H1 (cell line): Measurements from ENCODE around the gene DAZAP1. TPM values are rescaled to one million over a fixed set of nuclear protein-coding genes. Genes with fewer than 3 reads are reported as not detected.

Source experiments
- CTCF ChIA-PET: fragments of 300-600 bp; sonication (Branson Sonifier 250); formaldehyde crosslinking; loops from one replicate; lab custom pipeline; 2021; ENCODE audit not compliant: partially characterized antibody; lab: Charles Lee
- POLR2A ChIA-PET: fragments of 300-600 bp; sonication (Branson Sonifier 250); formaldehyde crosslinking; loops from one replicate; lab custom pipeline; 2021; ENCODE audit warnings: inconsistent platforms; ENCODE audit not compliant: partially characterized antibody; lab: Charles Lee
- DNase-seq, 2 experiments: peaks; one replicate each; pipeline versions ENCODE4 v3.0.0 to v3.0.0-alpha.2; 2010 to 2022; ENCODE audit warnings: low spot score in 2 of 2, low read depth in 1 of 2, mixed read lengths in 1 of 2
- FAIRE-seq: peaks from 2 replicates; lab custom pipeline; 2011; peaks lifted over from hg19 to GRCh38; lab: Jason Lieb, UNC
- H2AFZ ChIP-seq: 2 replicates; pipeline ENCODE4 v1.8.1; 2012; ENCODE audit warnings: low read length, inconsistent platforms
- H2AK5ac ChIP-seq: 2 replicates; pipeline ENCODE4 v1.6.1; 2013; ENCODE audit warnings: low read depth, low read length
- H2BK120ac ChIP-seq: replicated peaks from 2 replicates; pipeline ENCODE3; 2013; ENCODE audit warnings: low read depth, low read length, inconsistent platforms
- H2BK12ac ChIP-seq: 2 replicates; pipeline ENCODE4 v1.6.1; 2013; ENCODE audit warnings: low read depth, low read length
- H2BK15ac ChIP-seq: 2 replicates; pipeline ENCODE4 v1.6.1; 2013; ENCODE audit warnings: low read length
- H2BK20ac ChIP-seq: 2 replicates; pipeline ENCODE4 v1.6.1; 2013; ENCODE audit warnings: low read length
- H2BK5ac ChIP-seq: 2 replicates; pipeline ENCODE4 v1.6.1; 2013; ENCODE audit warnings: low read depth, low read length
- H3K14ac ChIP-seq: 2 replicates; pipeline ENCODE4 v1.6.1; 2013; ENCODE audit warnings: inconsistent platforms; ENCODE audit not compliant: insufficient read length
- H3K18ac ChIP-seq: 2 replicates; pipeline ENCODE4 v1.6.1; 2013; ENCODE audit warnings: low read length; ENCODE audit errors: extremely low read depth
- H3K23ac ChIP-seq: 2 replicates; pipeline ENCODE4 v1.6.1; 2013; ENCODE audit warnings: inconsistent platforms; ENCODE audit not compliant: insufficient read length
- H3K23me2 ChIP-seq: 2 replicates; pipeline ENCODE4 v1.6.1; 2013; ENCODE audit warnings: low read depth, low read length
- H3K27ac ChIP-seq: 2 replicates; pipeline ENCODE4 v1.6.1; 2011; ENCODE audit warnings: low read depth, low read length, inconsistent platforms
- H3K27me3 ChIP-seq, 4 experiments: replicated peaks in 1 of 4; 1 replicate in 1 of 4; 2 replicates in 3 of 4; pipeline versions ENCODE4 v1.6.1 to v1.8.1; 2011 to 2013; ENCODE audit warnings: low read length in 3 of 4, mild to moderate bottlenecking in 3 of 4, inconsistent platforms in 2 of 4, mixed read lengths in 2 of 4, moderate library complexity in 1 of 4; ENCODE audit not compliant: control insufficient read depth in 3 of 4, insufficient read depth in 3 of 4; ENCODE audit errors: extremely low read depth in 1 of 4
- H3K36me3 ChIP-seq, 4 experiments: 2 replicates each; pipeline versions ENCODE4 v1.6.1 to v1.8.1; 2011 to 2013; ENCODE audit warnings: mild to moderate bottlenecking in 4 of 4, low read length in 3 of 4, moderate library complexity in 2 of 4, control low read depth in 1 of 4, inconsistent platforms in 1 of 4; ENCODE audit not compliant: insufficient read depth in 4 of 4, control insufficient read depth in 2 of 4
- H3K4ac ChIP-seq: replicated peaks from 2 replicates; pipeline ENCODE3; 2013; ENCODE audit warnings: low read length, low read depth, mixed read lengths, inconsistent platforms; ENCODE audit not compliant: insufficient read length
- H3K4me1 ChIP-seq, 4 experiments: replicated peaks in 1 of 4; 1 replicate in 1 of 4; 2 replicates in 3 of 4; pipeline versions ENCODE4 v1.6.1 to v1.8.1; 2011 to 2013; ENCODE audit warnings: low read length in 3 of 4, inconsistent platforms in 2 of 4, mixed read lengths in 1 of 4; ENCODE audit not compliant: insufficient read depth in 4 of 4, control insufficient read depth in 3 of 4
- H3K4me2 ChIP-seq, 2 experiments: 2 replicates each; pipeline versions ENCODE4 v1.6.1 to v1.8.1; 2011 to 2013; ENCODE audit warnings: low read depth in 2 of 2, low read length in 2 of 2, control low read depth in 1 of 2, inconsistent platforms in 1 of 2, mild to moderate bottlenecking in 1 of 2; ENCODE audit not compliant: insufficient read depth in 1 of 2
- H3K4me3 ChIP-seq, 4 experiments: fragments of 200-600, 300-600 bp in 1 of 4; sonication (generic), shearing (Covaris generic), sonication (Bioruptor Twin) in 1 of 4; 2 replicates each; pipeline versions ENCODE4 v1.5.1 to v1.8.1; 2011 to 2016; ENCODE audit warnings: low read length in 4 of 4, low read depth in 3 of 4, control low read depth in 2 of 4, inconsistent platforms in 2 of 4, mild to moderate bottlenecking in 2 of 4, mixed read lengths in 1 of 4, moderate library complexity in 1 of 4; ENCODE audit not compliant: insufficient read depth in 2 of 4; ENCODE audit errors: extremely low read depth in 1 of 4
- H3K56ac ChIP-seq: replicated peaks from 2 replicates; pipeline ENCODE3; 2013; ENCODE audit warnings: low read depth, mild to moderate bottlenecking, mixed read lengths, low read length, inconsistent platforms; ENCODE audit not compliant: insufficient read length
- H3K79me1 ChIP-seq: 2 replicates; pipeline ENCODE4 v1.6.1; 2013; ENCODE audit warnings: low read depth, low read length, control low read depth
- H3K79me2 ChIP-seq, 2 experiments: 2 replicates each; pipeline versions ENCODE4 v1.6.1 to v1.8.1; 2012 to 2013; ENCODE audit warnings: low read length in 2 of 2, mild to moderate bottlenecking in 2 of 2, inconsistent platforms in 1 of 2; ENCODE audit not compliant: insufficient read depth in 2 of 2, control insufficient read depth in 1 of 2
- H3K9ac ChIP-seq, 4 experiments: replicated peaks in 1 of 4; 1 replicate in 1 of 4; 2 replicates in 3 of 4; pipeline versions ENCODE4 v1.6.1 to v1.8.1; 2011 to 2013; ENCODE audit warnings: low read depth in 3 of 4, low read length in 3 of 4, control low read depth in 2 of 4, mild to moderate bottlenecking in 2 of 4, moderate library complexity in 2 of 4, inconsistent platforms in 1 of 4; ENCODE audit errors: extremely low read depth in 1 of 4
- H3K9me3 ChIP-seq, 2 experiments: 2 replicates each; pipeline versions ENCODE4 v1.6.1 to v1.8.1; 2012 to 2013; ENCODE audit warnings: mild to moderate bottlenecking in 2 of 2, moderate library complexity in 2 of 2, control low read depth in 1 of 2, inconsistent platforms in 1 of 2, low read depth in 1 of 2, low read length in 1 of 2, mixed read lengths in 1 of 2; ENCODE audit not compliant: insufficient read depth in 2 of 2
- H4K20me1 ChIP-seq, 2 experiments: replicated peaks in 1 of 2; 2 replicates each; pipeline versions ENCODE3 to v1.8.1; 2011 to 2013; ENCODE audit warnings: inconsistent platforms in 2 of 2, low read length in 2 of 2, mild to moderate bottlenecking in 1 of 2; ENCODE audit not compliant: insufficient read depth in 2 of 2, control insufficient read depth in 1 of 2
- H4K5ac ChIP-seq: 2 replicates; pipeline ENCODE4 v1.6.1; 2013; ENCODE audit warnings: low read length, low read depth, mixed read lengths, inconsistent platforms; ENCODE audit not compliant: insufficient read length
- H4K8ac ChIP-seq: 2 replicates; pipeline ENCODE4 v1.8.0; 2013; ENCODE audit warnings: mild to moderate bottlenecking, moderate library complexity, low read length, inconsistent platforms; ENCODE audit not compliant: insufficient read depth; ENCODE audit errors: extremely low read depth
- H4K91ac ChIP-seq: replicated peaks from 2 replicates; pipeline ENCODE3; 2013; ENCODE audit warnings: low read length, mixed read lengths, inconsistent platforms; ENCODE audit not compliant: insufficient read length
- ASH2L ChIP-seq: fragments of 200-600, 300-600 bp; sonication (generic); IDR thresholded peaks from one replicate; pipeline ENCODE4 v1.7.1; 2017; ENCODE audit warnings: low read length
- EGR1 ChIP-seq: IDR thresholded peaks from 2 replicates; pipeline ENCODE4 v1.6.1; 2011; ENCODE audit warnings: low read depth, low read length, borderline replicate concordance
- EZH2 ChIP-seq: fragments of 200-600 bp; sonication (generic); IDR thresholded peaks from 2 replicates; pipeline ENCODE4 v1.7.1; 2012; ENCODE audit warnings: low read depth, mild to moderate bottlenecking, moderate library complexity, low read length, inconsistent platforms; ENCODE audit not compliant: severe bottlenecking
- JUN ChIP-seq: IDR thresholded peaks from 2 replicates; pipeline ENCODE4 v1.6.1; 2011; ENCODE audit warnings: low read depth, mild to moderate bottlenecking, improper control_type of control experiment, low read length
- PHF8 ChIP-seq: fragments of 200-600 bp; sonication (generic); conservative IDR thresholded peaks from 2 replicates; pipeline ENCODE4 v1.7.1; 2012; ENCODE audit warnings: low read depth, mild to moderate bottlenecking, inconsistent platforms, low read length, moderate library complexity
- SP4 ChIP-seq: IDR thresholded peaks from 2 replicates; pipeline ENCODE4 v1.6.1; 2012; ENCODE audit warnings: low read length, inconsistent platforms
- YY1 ChIP-seq: IDR thresholded peaks from 2 replicates; pipeline ENCODE4 v1.6.1; 2011; ENCODE audit warnings: low read depth, mild to moderate bottlenecking, low read length
- ZNF274 ChIP-seq: IDR thresholded peaks from 2 replicates; pipeline ENCODE4 v1.7.0; 2012; ENCODE audit warnings: low read length, borderline replicate concordance; ENCODE audit errors: extremely low read depth
- WGBS, 2 experiments: shearing (Covaris generic) in 1 of 2; methylation state at CpG; one replicate each; pipeline versions ENCODE4 v1.1.6 to v1.1.7; 2013 to 2015; ENCODE audit warnings: low lambda C conversion rate in 2 of 2, mixed read lengths in 2 of 2, inconsistent platforms in 1 of 2, low coverage in 1 of 2, missing lambda C conversion rate in 1 of 2; ENCODE audit not compliant: insufficient replicate concordance in 2 of 2, insufficient coverage in 1 of 2, insufficient read length in 1 of 2; ENCODE audit errors: extremely low coverage in 1 of 2, missing lambda C conversion rate in 1 of 2; 5-methylcytosine and 5-hydroxymethylcytosine counted together
- polyA plus RNA-seq, 7 experiments: library from polyadenylated mRNA; depleted of rRNA in 3 of 7; stranded (reverse) in 5 of 7; unstranded in 2 of 7; fragments of >200 nt in 5 of 7; fragments of 200-250 nt in 2 of 7; gene quantifications; 1 replicate in 5 of 7; 2 replicates in 1 of 7; 4 replicates in 1 of 7; pipeline versions ENCODE4 v1.2.1 to v1.2.3, GENCODE V29; 2011 to 2013; ENCODE audit warnings: missing spikeins in 2 of 7, mixed read lengths in 2 of 7
- total RNA-seq: library from RNA; stranded (reverse); fragmentation: NEBNext Ultra II Directional; extraction: Animal tissue kit (Norgen Biotek cat#: 25700); gene quantifications from 2 replicates; pipeline ENCODE4 v1.2.1, GENCODE V29; 2021
- TF ChIP-seq, protein P1 (sequence below), 3 experiments: IDR thresholded peaks; 1 replicate in 2 of 3; 2 replicates in 1 of 3; pipeline versions ENCODE4 v1.5.1 to v1.6.1; 2011; ENCODE audit warnings: low read length in 3 of 3, mild to moderate bottlenecking in 3 of 3, inconsistent platforms in 2 of 3, low read depth in 1 of 3, moderate library complexity in 1 of 3; ENCODE audit not compliant: insufficient read depth in 1 of 3; ENCODE audit errors: control extremely low read depth in 1 of 3

The DAZAP1 gene
- total and polyA plus RNA-seq, 2 of the 8 experiments (the other 6 are each of a cell fraction or from before 2014, with no cell fraction given) = 79.6 to 341 TPM

DNA sequence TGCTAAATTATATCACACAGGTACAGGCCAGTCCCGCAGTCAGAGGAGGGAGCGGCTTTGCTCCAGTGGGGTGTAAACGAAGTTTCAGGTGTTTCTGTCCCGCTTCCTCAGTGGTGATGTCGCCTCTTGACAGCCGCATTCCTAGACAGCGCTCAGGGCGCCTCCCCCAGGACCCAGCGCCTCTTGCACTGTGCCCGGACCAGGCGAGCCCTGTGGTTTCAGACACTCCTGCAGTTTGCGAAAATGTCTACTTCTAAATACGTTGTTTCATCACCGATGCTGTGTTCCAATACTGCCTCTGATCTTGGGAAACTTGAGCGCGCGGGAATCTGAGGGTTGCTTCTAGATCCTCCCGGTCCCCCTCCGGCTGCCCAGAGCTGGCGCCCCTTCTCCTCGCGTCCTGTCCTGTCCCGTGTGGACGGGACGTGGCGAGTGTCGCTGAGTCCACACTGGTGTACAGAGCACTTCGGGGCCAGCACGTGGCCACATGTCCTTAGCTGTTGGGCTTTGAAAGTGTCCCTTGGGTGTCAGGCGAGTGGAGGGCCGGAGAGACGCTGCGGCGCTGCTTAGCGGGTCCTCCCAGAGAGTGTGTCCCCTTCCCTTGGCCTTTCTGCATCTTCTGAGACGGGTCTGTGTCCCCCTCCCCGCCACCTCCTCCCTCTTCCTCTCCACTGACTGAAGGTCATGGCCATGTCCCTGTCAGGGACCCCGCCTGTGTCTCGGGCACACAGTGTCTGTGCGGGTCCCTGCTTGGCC lies 16.2 kb downstream of the DAZAP1 start:
- Histone ChIP-seq H2BK120ac (no peak overlapping the region), H2BK20ac (no peak overlapping the region), H3K14ac (no peak overlapping the region), H3K4ac (no peak overlapping the region), H3K27me3 (no peaks in the 10 kb centered on the region), H3K18ac (no peak overlapping the region), H2AFZ (no peak overlapping the region), H2BK12ac (no peak overlapping the region), H3K23me2 (no peaks in the 10 kb centered on the region), H2BK5ac (peak overlapping the region; percentile 49; the same call in 1 of the 2 replicates), H3K9ac (no peak overlapping the region), H3K56ac (no peak overlapping the region), H2AK5ac (no peak overlapping the region), H4K5ac (no peak overlapping the region), H3K27ac (no peak overlapping the region), H3K23ac (no peak overlapping the region), H3K36me3 (peaks cover 37 to 85% (median 69%) of the 10 kb centered on the region in 4 experiments), H4K20me1 (peaks cover 37 to 49% of the 10 kb centered on the region in 2 experiments), H3K79me2 (peaks cover 0 to 69% of the 10 kb centered on the region in 2 experiments; a peak in 3 of 4 replicates), H3K4me2 (no peak overlapping the region), H4K91ac (no peak overlapping the region), H3K79me1 (peaks cover 13% of the 10 kb centered on the region), H3K4me1 (peaks cover 0 to 3% (median under 1%) of the 10 kb centered on the region in 4 experiments; a peak in 2 of 7 replicates), H3K9me3 (no peaks in the 10 kb centered on the region), H4K8ac (peak overlapping the region; percentile 31), H3K4me3 (no peak overlapping the region), H2BK15ac (no peak overlapping the region)
- 90% methylated on average over 37 of the region's 40 CpGs; no CpG with 5 or more reads in 1 of the 2 experiments for whole genome bisulfite sequencing, 2 experiments
- ChIA-PET POLR2A (interaction anchor here (0.6 to 2.6 kb wide), 6 partner anchors 9 to 154 kb away, joined by 3 to 12 read pairs (median 3); partner anchors contain the start of gene CIRBP), CTCF (interaction anchor here (0.9 to 1.4 kb wide), 2 partner anchors 13 kb away, joined by 3 to 6 read pairs; no protein-coding TSS in a partner anchor)
- no peak for DNase-seq
- FAIRE-seq = no peak
- TF ChIP-seq JUN = no peak
- no peak for TF ChIP-seq SP4
- TF ChIP-seq, protein P1, sequence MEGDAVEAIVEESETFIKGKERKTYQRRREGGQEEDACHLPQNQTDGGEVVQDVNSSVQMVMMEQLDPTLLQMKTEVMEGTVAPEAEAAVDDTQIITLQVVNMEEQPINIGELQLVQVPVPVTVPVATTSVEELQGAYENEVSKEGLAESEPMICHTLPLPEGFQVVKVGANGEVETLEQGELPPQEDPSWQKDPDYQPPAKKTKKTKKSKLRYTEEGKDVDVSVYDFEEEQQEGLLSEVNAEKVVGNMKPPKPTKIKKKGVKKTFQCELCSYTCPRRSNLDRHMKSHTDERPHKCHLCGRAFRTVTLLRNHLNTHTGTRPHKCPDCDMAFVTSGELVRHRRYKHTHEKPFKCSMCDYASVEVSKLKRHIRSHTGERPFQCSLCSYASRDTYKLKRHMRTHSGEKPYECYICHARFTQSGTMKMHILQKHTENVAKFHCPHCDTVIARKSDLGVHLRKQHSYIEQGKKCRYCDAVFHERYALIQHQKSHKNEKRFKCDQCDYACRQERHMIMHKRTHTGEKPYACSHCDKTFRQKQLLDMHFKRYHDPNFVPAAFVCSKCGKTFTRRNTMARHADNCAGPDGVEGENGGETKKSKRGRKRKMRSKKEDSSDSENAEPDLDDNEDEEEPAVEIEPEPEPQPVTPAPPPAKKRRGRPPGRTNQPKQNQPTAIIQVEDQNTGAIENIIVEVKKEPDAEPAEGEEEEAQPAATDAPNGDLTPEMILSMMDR (IDR thresholded peaks at IDR 0.05; ENCODE audit: control extremely low read depth in 1 of 3, insufficient read depth in 1 of 3, low read depth in 1 of 3, low read length in 3 of 3) = no peak
- TF ChIP-seq EZH2 = no peak
- TF ChIP-seq ASH2L = no peak
- TF ChIP-seq PHF8 = no peak
- no peak for TF ChIP-seq YY1
- no peak for TF ChIP-seq ZNF274
- no peak for TF ChIP-seq EGR1
